SK-N-SH (cell line): ENCODE data around the gene EIF4E1B. TPM values are rescaled to one million over a fixed set of nuclear protein-coding genes. Genes with fewer than 3 reads are reported as not detected.
A peak's percentile ranks its signal among the peaks of the same experiment; 100 is the strongest.

ENCODE experiments used
- CTCF ChIA-PET: fragments of 300-600, 350-600 bp; formaldehyde crosslinking; extraction: SDS; loops from one replicate; lab custom pipeline; 2021; lab: Yijun Ruan, JAX
- POLR2A ChIA-PET: fragments of 350-600 bp; sonication (Branson Sonifier 250); formaldehyde crosslinking; extraction: SDS; loops from one replicate; lab custom pipeline; 2020; ENCODE audit warnings: antibody characterized with exemption, inconsistent platforms; lab: Yijun Ruan, JAX
- DNase-seq: peaks from one replicate; pipeline ENCODE4 v3.0.0; 2012
- H2AFZ ChIP-seq: fragments of 200-600 bp; sonication (generic); 2 replicates; pipeline ENCODE4 v1.8.1; 2016; ENCODE audit warnings: antibody characterized with exemption, mild to moderate bottlenecking, low read depth
- H3F3A ChIP-seq: fragments of 200-600 bp; sonication (generic); replicated peaks from 2 replicates; pipeline ENCODE3; 2016; ENCODE audit warnings: antibody characterized with exemption, mild to moderate bottlenecking; ENCODE audit not compliant: insufficient read depth
- H3K27ac ChIP-seq, 2 experiments: fragments of 200-500 bp in 1 of 2; fragments of 200-600 bp in 1 of 2; sonication (Bioruptor generic) in 1 of 2; sonication (generic), shearing (Covaris generic) in 1 of 2; 2 replicates each; pipeline versions ENCODE4 v1.5.1 to v1.6.1; 2014 to 2016; ENCODE audit warnings: low read depth in 2 of 2, inconsistent platforms in 1 of 2, low read length in 1 of 2, mild to moderate bottlenecking in 1 of 2, mixed read lengths in 1 of 2
- H3K27me3 ChIP-seq: fragments of 200-600 bp; sonication (generic), shearing (Covaris generic); 2 replicates; pipeline ENCODE4 v1.6.1; 2016; ENCODE audit warnings: mixed run types; ENCODE audit not compliant: insufficient read depth
- H3K36me3 ChIP-seq, 2 experiments: fragments of 200-500 bp in 1 of 2; fragments of 200-600 bp in 1 of 2; sonication (Bioruptor generic) in 1 of 2; sonication (generic) in 1 of 2; replicated peaks in 1 of 2; 2 replicates each; pipeline versions ENCODE3 to v1.5.1; 2014 to 2016; ENCODE audit warnings: low read length in 1 of 2, mild to moderate bottlenecking in 1 of 2; ENCODE audit not compliant: insufficient read depth in 2 of 2, control insufficient read depth in 1 of 2
- H3K4me1 ChIP-seq, 2 experiments: fragments of 200-500 bp in 1 of 2; fragments of 200-600 bp in 1 of 2; sonication (Bioruptor generic) in 1 of 2; sonication (generic), shearing (Covaris generic) in 1 of 2; 2 replicates each; pipeline versions ENCODE4 v1.5.1 to v1.6.1; 2014 to 2016; ENCODE audit warnings: low read depth in 1 of 2, low read length in 1 of 2, mixed run types in 1 of 2; ENCODE audit not compliant: insufficient read depth in 2 of 2, control insufficient read depth in 1 of 2
- H3K4me2 ChIP-seq: fragments of 200-600 bp; sonication (generic), shearing (Covaris generic); 2 replicates; pipeline ENCODE4 v1.6.1; 2017; ENCODE audit warnings: mixed run types
- H3K4me3 ChIP-seq, 2 experiments: fragments of 200-500 bp in 1 of 2; fragments of 200-600 bp in 1 of 2; sonication (Bioruptor generic) in 1 of 2; sonication (generic), shearing (Covaris generic) in 1 of 2; 2 replicates each; pipeline versions ENCODE4 v1.5.1 to v1.8.1; 2014 to 2016; ENCODE audit warnings: low read depth in 2 of 2, inconsistent platforms in 1 of 2, low read length in 1 of 2, mild to moderate bottlenecking in 1 of 2, mixed read lengths in 1 of 2, moderate library complexity in 1 of 2
- H3K79me2 ChIP-seq: fragments of 200-600 bp; sonication (generic); 2 replicates; pipeline ENCODE4 v1.8.1; 2017; ENCODE audit warnings: mild to moderate bottlenecking; ENCODE audit not compliant: insufficient read depth
- H3K9ac ChIP-seq: fragments of 200-600 bp; sonication (generic); 2 replicates; pipeline ENCODE4 v1.6.1; 2017; ENCODE audit warnings: mixed run types
- H3K9me2 ChIP-seq: fragments of 200-600 bp; sonication (generic); 2 replicates; pipeline ENCODE4 v1.6.1; 2017; ENCODE audit warnings: mixed run types
- H3K9me3 ChIP-seq: fragments of 200-600 bp; sonication (generic); 2 replicates; pipeline ENCODE4 v1.6.1; 2017; ENCODE audit warnings: mixed run types, mild to moderate bottlenecking, moderate library complexity
- H4K20me1 ChIP-seq: fragments of 200-600 bp; sonication (generic); 2 replicates; pipeline ENCODE4 v1.6.1; 2017; ENCODE audit warnings: mild to moderate bottlenecking, mixed run types; ENCODE audit not compliant: insufficient read depth
- CHD2 ChIP-seq: fragments of 150-350 bp; IDR thresholded peaks from 2 replicates; pipeline ENCODE4 v1.6.1; 2018; ENCODE audit warnings: low read length; ENCODE audit not compliant: partially characterized antibody
- CTCF ChIP-seq: fragments of 200-600 bp; sonication (generic); IDR thresholded peaks from 2 replicates; pipeline ENCODE4 v1.6.1; 2017; ENCODE audit warnings: antibody characterized with exemption, mild to moderate bottlenecking, moderate library complexity
- ELF1 ChIP-seq: IDR thresholded peaks from 2 replicates; pipeline ENCODE4 v1.4.0; 2012
- EP300 ChIP-seq, 2 experiments: IDR thresholded peaks; 2 replicates each; pipeline versions ENCODE4 v1.4.0 to v1.6.1; 2012; ENCODE audit warnings: borderline replicate concordance in 1 of 2, low read depth in 1 of 2, low read length in 1 of 2
- EZH2phosphoT487 ChIP-seq: fragments of 200-600 bp; sonication (generic); IDR thresholded peaks from 2 replicates; pipeline ENCODE4 v1.6.1; 2017; ENCODE audit warnings: low read depth, mixed run types, mild to moderate bottlenecking, antibody characterized with exemption, moderate library complexity, borderline replicate concordance
- FOXM1 ChIP-seq: IDR thresholded peaks from 2 replicates; pipeline ENCODE4 v1.4.0; 2012; ENCODE audit warnings: low read depth, mild to moderate bottlenecking
- GABPA ChIP-seq: IDR thresholded peaks from 2 replicates; pipeline ENCODE4 v1.4.0; 2012; ENCODE audit warnings: low read depth, mild to moderate bottlenecking
- GATA2 ChIP-seq: sonication (generic); formaldehyde crosslinking; IDR thresholded peaks from 2 replicates; pipeline ENCODE4 v1.5.0; 2020; ENCODE audit warnings: mild to moderate bottlenecking, missing genetic modification reagents
- JUND ChIP-seq: IDR thresholded peaks from 2 replicates; pipeline ENCODE4 v1.4.0; 2012
- MXI1 ChIP-seq: IDR thresholded peaks from 2 replicates; pipeline ENCODE4 v1.6.1; 2012; ENCODE audit warnings: mild to moderate bottlenecking, low read depth, low read length, improper control_type of control experiment
- NFIC ChIP-seq: IDR thresholded peaks from 2 replicates; pipeline ENCODE4 v1.4.0; 2012; ENCODE audit warnings: borderline replicate concordance
- NRF1 ChIP-seq: IDR thresholded peaks from 2 replicates; pipeline ENCODE4 v1.6.1; 2012; ENCODE audit warnings: low read depth, mild to moderate bottlenecking, low read length
- PBX3 ChIP-seq: IDR thresholded peaks from 2 replicates; pipeline ENCODE4; 2012
- RAD21 ChIP-seq: IDR thresholded peaks from 2 replicates; pipeline ENCODE4 v1.6.1; 2012; ENCODE audit warnings: mild to moderate bottlenecking, low read length
- RCOR1 ChIP-seq: fragments of 150-350 bp; IDR thresholded peaks from 2 replicates; pipeline ENCODE4 v1.6.1; 2017; ENCODE audit warnings: antibody characterized with exemption, low read length
- RFX5 ChIP-seq: IDR thresholded peaks from 2 replicates; pipeline ENCODE4 v1.6.1; 2012; ENCODE audit warnings: mild to moderate bottlenecking, improper control_type of control experiment, low read length
- RXRA ChIP-seq: IDR thresholded peaks from 2 replicates; pipeline ENCODE4 v1.4.0; 2012; ENCODE audit warnings: low read depth, mild to moderate bottlenecking, borderline replicate concordance
- SMC3 ChIP-seq: IDR thresholded peaks from 2 replicates; pipeline ENCODE4 v1.6.1; 2012; ENCODE audit warnings: low read depth, low read length, improper control_type of control experiment
- USF1 ChIP-seq: IDR thresholded peaks from 2 replicates; pipeline ENCODE4 v1.4.0; 2012; ENCODE audit warnings: low read depth, borderline replicate concordance
- USF2 ChIP-seq: fragments of 150-350 bp; IDR thresholded peaks from 2 replicates; pipeline ENCODE4 v1.6.1; 2017; ENCODE audit warnings: antibody characterized with exemption, low read length, low read depth, borderline replicate concordance
- YY1 ChIP-seq: IDR thresholded peaks from 2 replicates; pipeline ENCODE4 v1.4.0; 2012; ENCODE audit warnings: low read depth, mild to moderate bottlenecking
- WGBS: methylation state at CpG from one replicate; pipeline ENCODE4 v1.1.6; 2017; ENCODE audit warnings: low lambda C conversion rate; 5-methylcytosine and 5-hydroxymethylcytosine counted together
- polyA plus RNA-seq, 3 experiments: library from polyadenylated mRNA; depleted of rRNA; stranded (reverse); fragments of >200 nt; gene quantifications; 2 replicates each; pipeline ENCODE4 v1.2.3, GENCODE V29; 2012

Gene EIF4E1B
- polyA plus RNA-seq, 1 of the 3 experiments (the other 2 are of a cell fraction), result not detected

- TF ChIP-seq EZH2phosphoT487 (no peak), RAD21 (no peak), FOXM1 (no peak)
Observed at GRCh38 chr5:176620333-176620981, 10.0 kb upstream of the EIF4E1B start (continued).

- CTCF ChIA-PET, result interaction anchor here (0.7 to 7.2 kb wide), 11 partner anchors 9 to 205 kb away, joined by 3 to 49 read pairs (median 5); partner anchors contain the start of genes CLTB, EIF4E1B, FAF2 and SNCB
- no peak overlapping the region for H2AFZ ChIP-seq
- no peak overlapping the region for H3K9ac ChIP-seq
- no peaks in the 10 kb centered on the region for H3F3A ChIP-seq
- H3K9me3 ChIP-seq, result no peaks in the 10 kb centered on the region
- TF ChIP-seq USF1, result no peak
- TF ChIP-seq RAD21, result no peak
- TF ChIP-seq YY1, result no peak
- TF ChIP-seq CHD2, result no peak
- no peak for TF ChIP-seq NFIC
- TF ChIP-seq NRF1, result no peak
- no peak for TF ChIP-seq MXI1
- TF ChIP-seq ELF1, result no peak
- no peak for TF ChIP-seq GABPA
- no peak for TF ChIP-seq RXRA
- TF ChIP-seq PBX3, result no peak
- TF ChIP-seq SMC3, result no peak
- no peak for TF ChIP-seq RFX5
- no peak for TF ChIP-seq EP300 (IDR thresholded peaks at IDR 0.05; ENCODE audit: borderline replicate concordance in 1 of 2, low read depth in 1 of 2, low read length in 1 of 2)
- TF ChIP-seq GATA2, result no peak
- no peak for TF ChIP-seq JUND
- no peak for TF ChIP-seq CTCF
- TF ChIP-seq RCOR1, result no peak
- TF ChIP-seq USF2, result no peak
- TF ChIP-seq, all 33 proteins: peak for 0
- H3K79me2 ChIP-seq, result no peaks in the 10 kb centered on the region
- no peaks in the 10 kb centered on the region for H3K36me3 ChIP-seq
- POLR2A ChIA-PET, result interaction anchor here (1.0 to 1.2 kb wide), 3 partner anchors 13 to 93 kb away, joined by 3 to 6 read pairs (median 3); partner anchors contain the start of gene TSPAN17
- no peak overlapping the region for H3K4me2 ChIP-seq
- H3K27me3 ChIP-seq, result peaks cover 21% of the 10 kb centered on the region
- peaks cover under 1 to 19% of the 10 kb centered on the region in 2 experiments; a peak in 1 of 4 replicates for H3K4me1 ChIP-seq
- H3K27ac ChIP-seq, result no peak overlapping the region
- H3K4me3 ChIP-seq, result no peak overlapping the region
- DNase-seq, result peak; percentile 61
- WGBS, result no CpG with 5 or more reads among the region's 13 CpGs
- H4K20me1 ChIP-seq, result no peaks in the 10 kb centered on the region
- no peaks in the 10 kb centered on the region for H3K9me2 ChIP-seq
Observed at GRCh38 chr5:176621661-176622079, 8.8 kb upstream of the EIF4E1B start.
